Measurements from ENCODE around the gene PARP15.

DNA sequence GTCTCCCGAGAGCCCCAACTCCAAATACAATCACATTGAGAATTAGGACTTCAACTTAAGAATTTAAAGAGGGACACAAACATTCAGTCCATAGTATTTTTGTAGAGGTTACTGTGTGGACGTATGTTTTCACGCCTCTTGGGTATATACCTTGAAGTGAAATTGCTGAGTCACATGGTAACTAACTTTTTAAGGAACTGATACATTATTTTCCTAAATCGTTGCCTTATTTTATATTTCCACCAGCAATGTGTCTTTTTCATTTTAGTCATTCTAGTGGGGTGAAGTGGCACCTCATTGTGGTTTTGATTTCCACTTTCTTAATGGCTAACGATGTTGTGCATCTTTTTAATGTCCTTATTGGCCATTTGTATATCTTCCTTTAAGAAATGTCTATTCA lies 11.8 kb downstream of the PARP15 start:
- TF ChIP-seq TAF1 (IDR thresholded peaks at IDR 0.05; ENCODE audit: low read depth) (no peak), YY1 (IDR thresholded peaks at IDR 0.05; ENCODE audit: low read depth) (no peak), REST (IDR thresholded peaks at IDR 0.05; ENCODE audit: low read depth) (no peak), RAD21 (IDR thresholded peaks at IDR 0.05; ENCODE audit: low read depth) (no peak), CREB1 (IDR thresholded peaks at IDR 0.05; ENCODE audit: low read depth) (no peak), ZBTB7A (IDR thresholded peaks at IDR 0.05; ENCODE audit: low read depth) (no peak), TEAD4 (IDR thresholded peaks at IDR 0.05) (no peak), FOXM1 (IDR thresholded peaks at IDR 0.05; ENCODE audit: borderline replicate concordance, low read depth) (no peak), EGR1 (IDR thresholded peaks at IDR 0.05) (no peak), NFIC (IDR thresholded peaks at IDR 0.05) (no peak), EP300 (IDR thresholded peaks at IDR 0.05; ENCODE audit: borderline replicate concordance) (no peak)
- TF ChIP-seq, protein P1, sequence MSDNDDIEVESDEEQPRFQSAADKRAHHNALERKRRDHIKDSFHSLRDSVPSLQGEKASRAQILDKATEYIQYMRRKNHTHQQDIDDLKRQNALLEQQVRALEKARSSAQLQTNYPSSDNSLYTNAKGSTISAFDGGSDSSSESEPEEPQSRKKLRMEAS (IDR thresholded peaks at IDR 0.05), result no peak

Measured in Ishikawa (cell line).